Colonic mucosa (tissue), 4 donors: ENCODE measurements around the gene ARHGAP15. TPM values are rescaled to one million over a fixed set of nuclear protein-coding genes. Genes with fewer than 3 reads are reported as not detected.

Experiments
- DNase-seq: peaks from one replicate; pipeline ENCODE4 v3.0.0-alpha.2; 2020
- H3K27ac ChIP-seq: fragments of 200-600 bp; one replicate; pipeline ENCODE4 v1.8.0; 2021
- H3K27me3 ChIP-seq: fragments of 200-600 bp; one replicate; pipeline ENCODE4 v1.8.0; 2021
- H3K36me3 ChIP-seq: fragments of 200-600 bp; one replicate; pipeline ENCODE4 v1.8.0; 2021
- H3K4me1 ChIP-seq: fragments of 200-600 bp; one replicate; pipeline ENCODE4 v1.8.0; 2021; ENCODE audit warnings: mild to moderate bottlenecking
- H3K4me3 ChIP-seq: fragments of 200-600 bp; one replicate; pipeline ENCODE4 v1.8.0; 2021
- H3K9ac ChIP-seq, 2 donors: one replicate each; pipeline ENCODE4 v1.7.0; 2013; ENCODE audit warnings: control low read depth in 2 of 2, low read depth in 2 of 2, low read length in 2 of 2
- H3K9me3 ChIP-seq: fragments of 200-600 bp; one replicate; pipeline ENCODE4 v1.8.0; 2021
- intact Hi-C: fragments of 100-400 bp; cut with DNase I; formaldehyde crosslinking; loops from one replicate; pipeline ENCODE4 v1.14.1; 2022
- total RNA-seq, 2 donors: library from RNA; stranded (reverse); fragmentation: NEBNext Ultra II Directional in 1 of 2; extraction: Animal tissue kit (Norgen Biotek cat#: 25700) in 1 of 2; gene quantifications; one replicate each; pipeline ENCODE4 v1.2.1, GENCODE V29; 2021
- TF ChIP-seq, protein P1 (sequence below): fragments of 200-600 bp; IDR thresholded peaks from one replicate; pipeline ENCODE4 v1.8.0; 2022; ENCODE audit warnings: antibody characterized with exemption, mild to moderate bottlenecking
- donor health status: healthy.
- donor health status: DM: no; HTN: no; CAD: no.
- donor health status: DM: no; HTN: no; CAD: no.

ARHGAP15 gene
- total RNA-seq, 2 donors from 2014 or later = 1.6 to 3.7 TPM

DNA sequence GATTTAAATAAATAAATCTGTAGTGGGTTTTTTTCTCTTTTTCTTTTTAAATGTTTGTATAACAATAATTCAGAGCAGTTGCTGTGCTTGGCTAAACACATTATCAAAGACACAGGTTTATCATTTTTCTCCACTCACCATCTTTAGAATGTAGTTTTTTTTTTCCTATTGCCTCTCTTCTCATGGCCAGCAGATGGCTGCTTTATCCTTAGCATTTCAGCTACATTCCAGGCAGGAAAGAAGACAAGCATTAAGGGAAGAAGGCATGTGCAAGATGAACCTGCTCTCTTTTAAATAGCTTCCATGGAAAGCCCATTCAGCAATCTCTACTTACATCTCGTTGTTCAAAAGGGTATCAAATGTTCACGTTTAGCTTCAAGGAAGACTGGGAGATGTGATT, 42.6 kb downstream of the ARHGAP15 start:
- no peak overlapping the region for H3K9ac ChIP-seq
- H3K36me3 ChIP-seq = no peaks in the 10 kb centered on the region
- intact Hi-C loops = no loop called here

DNA sequence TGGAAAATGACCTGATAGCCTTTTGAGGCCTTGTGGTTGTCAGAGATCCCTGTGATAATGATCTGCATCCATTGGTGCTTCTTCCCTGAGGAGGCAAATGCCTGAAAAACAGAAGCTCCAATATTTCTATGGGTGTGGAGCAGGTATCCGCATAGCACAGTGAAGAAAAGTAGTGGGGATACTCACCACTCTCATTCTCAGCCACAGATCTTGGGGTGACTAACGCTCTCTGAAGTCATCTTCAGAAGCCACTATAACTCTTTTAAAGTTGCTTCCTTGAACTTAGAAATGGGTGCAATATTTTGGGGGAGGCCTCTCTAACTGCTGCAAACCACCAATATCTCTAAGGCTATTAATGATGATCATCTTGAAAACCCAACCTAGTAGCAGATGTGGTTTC, 46.2 kb downstream of the ARHGAP15 start:
- DNase-seq = no peak
- intact Hi-C loops = no loop called here
- TF ChIP-seq, protein P1, sequence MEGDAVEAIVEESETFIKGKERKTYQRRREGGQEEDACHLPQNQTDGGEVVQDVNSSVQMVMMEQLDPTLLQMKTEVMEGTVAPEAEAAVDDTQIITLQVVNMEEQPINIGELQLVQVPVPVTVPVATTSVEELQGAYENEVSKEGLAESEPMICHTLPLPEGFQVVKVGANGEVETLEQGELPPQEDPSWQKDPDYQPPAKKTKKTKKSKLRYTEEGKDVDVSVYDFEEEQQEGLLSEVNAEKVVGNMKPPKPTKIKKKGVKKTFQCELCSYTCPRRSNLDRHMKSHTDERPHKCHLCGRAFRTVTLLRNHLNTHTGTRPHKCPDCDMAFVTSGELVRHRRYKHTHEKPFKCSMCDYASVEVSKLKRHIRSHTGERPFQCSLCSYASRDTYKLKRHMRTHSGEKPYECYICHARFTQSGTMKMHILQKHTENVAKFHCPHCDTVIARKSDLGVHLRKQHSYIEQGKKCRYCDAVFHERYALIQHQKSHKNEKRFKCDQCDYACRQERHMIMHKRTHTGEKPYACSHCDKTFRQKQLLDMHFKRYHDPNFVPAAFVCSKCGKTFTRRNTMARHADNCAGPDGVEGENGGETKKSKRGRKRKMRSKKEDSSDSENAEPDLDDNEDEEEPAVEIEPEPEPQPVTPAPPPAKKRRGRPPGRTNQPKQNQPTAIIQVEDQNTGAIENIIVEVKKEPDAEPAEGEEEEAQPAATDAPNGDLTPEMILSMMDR = no peak

More for the DNA sequence above, 42.6 kb downstream of the ARHGAP15 start:
- no peaks in the 10 kb centered on the region for H3K9me3 ChIP-seq
- H3K27ac ChIP-seq = no peak overlapping the region
- TF ChIP-seq, protein P1 = no peak
- H3K4me1 ChIP-seq = no peaks in the 10 kb centered on the region
- H3K27me3 ChIP-seq = no peaks in the 10 kb centered on the region
- no peak for DNase-seq
- no peak overlapping the region for H3K4me3 ChIP-seq

DNA sequence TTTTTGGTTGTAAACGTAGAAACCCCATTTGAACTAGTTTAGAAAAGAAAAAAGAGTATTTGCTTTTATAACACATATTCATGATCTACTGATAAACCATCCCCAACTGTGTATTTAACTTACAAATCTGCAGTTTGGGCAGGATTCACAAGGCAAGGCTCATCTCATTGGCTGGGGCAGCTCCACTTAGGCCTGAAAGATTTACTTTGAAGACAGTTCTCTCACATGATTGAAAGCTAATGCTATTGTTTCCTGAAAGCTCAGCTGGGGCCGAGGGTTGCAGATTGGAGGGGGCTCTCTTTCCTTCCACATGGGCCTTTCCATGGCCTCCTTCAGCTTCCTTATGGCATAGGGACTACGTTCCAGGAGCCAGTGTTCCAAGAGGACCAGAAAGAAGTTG, 47.4 kb downstream of the ARHGAP15 start:
- no peaks in the 10 kb centered on the region for H3K9me3 ChIP-seq
- intact Hi-C loops = no loop called here

More for the DNA sequence above, 46.2 kb downstream of the ARHGAP15 start:
- no peak overlapping the region for H3K4me3 ChIP-seq
- H3K4me1 ChIP-seq = no peaks in the 10 kb centered on the region
- H3K9ac ChIP-seq = no peak overlapping the region
- H3K9me3 ChIP-seq = no peaks in the 10 kb centered on the region
- no peaks in the 10 kb centered on the region for H3K36me3 ChIP-seq
- no peaks in the 10 kb centered on the region for H3K27me3 ChIP-seq
- H3K27ac ChIP-seq = no peak overlapping the region

DNA sequence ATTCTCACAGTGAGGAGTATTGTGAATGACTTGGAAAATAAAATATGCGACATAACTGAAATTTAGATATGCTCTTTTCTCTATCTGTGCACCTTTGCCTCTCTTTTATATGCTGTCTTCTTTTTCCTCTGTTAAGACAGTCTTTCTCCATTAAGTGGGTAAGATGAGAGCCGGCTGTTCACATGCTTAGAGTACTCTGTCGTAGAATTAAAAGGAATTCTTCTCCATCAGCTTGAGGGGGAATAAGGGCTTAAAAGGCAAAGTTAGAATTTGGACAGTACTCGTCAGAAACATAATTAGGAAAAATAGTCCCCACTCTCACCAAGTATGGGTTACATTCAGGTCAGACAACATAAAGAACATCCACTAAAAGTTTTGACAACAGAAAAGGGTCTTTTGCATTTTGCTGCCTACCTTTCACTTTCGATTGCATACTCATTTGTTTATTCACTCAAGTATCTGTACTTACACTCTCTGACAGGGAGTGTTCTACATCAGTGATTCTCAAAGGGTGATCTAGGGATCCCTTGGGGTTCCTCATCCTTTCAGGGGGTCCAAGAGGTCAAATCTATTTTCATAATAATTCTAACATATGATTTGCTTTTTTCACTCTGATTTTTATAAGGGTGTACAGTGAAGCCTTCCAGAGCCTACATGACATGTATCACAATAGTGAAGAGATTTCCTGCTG, 48.0 kb downstream of the ARHGAP15 start:
- Histone ChIP-seq H3K36me3 (no peaks in the 10 kb centered on the region), H3K4me3 (no peak overlapping the region), H3K9me3 (no peaks in the 10 kb centered on the region), H3K9ac (peak overlapping the region; percentile 15 to 20), H3K4me1 (no peaks in the 10 kb centered on the region), H3K27ac (peak overlapping the region; percentile 30), H3K27me3 (no peaks in the 10 kb centered on the region)
- intact Hi-C loops = no loop called here
- no peak for DNase-seq
- TF ChIP-seq, protein P1 = no peak

More for the DNA sequence above, 47.4 kb downstream of the ARHGAP15 start:
- Histone ChIP-seq H3K4me3 (no peak overlapping the region), H3K27ac (no peak overlapping the region), H3K36me3 (no peaks in the 10 kb centered on the region), H3K27me3 (no peaks in the 10 kb centered on the region), H3K9ac (peak overlapping the region in 1 of 2 donors; percentile 15), H3K4me1 (no peaks in the 10 kb centered on the region)
- DNase-seq = no peak
- TF ChIP-seq, protein P1 = no peak

DNA sequence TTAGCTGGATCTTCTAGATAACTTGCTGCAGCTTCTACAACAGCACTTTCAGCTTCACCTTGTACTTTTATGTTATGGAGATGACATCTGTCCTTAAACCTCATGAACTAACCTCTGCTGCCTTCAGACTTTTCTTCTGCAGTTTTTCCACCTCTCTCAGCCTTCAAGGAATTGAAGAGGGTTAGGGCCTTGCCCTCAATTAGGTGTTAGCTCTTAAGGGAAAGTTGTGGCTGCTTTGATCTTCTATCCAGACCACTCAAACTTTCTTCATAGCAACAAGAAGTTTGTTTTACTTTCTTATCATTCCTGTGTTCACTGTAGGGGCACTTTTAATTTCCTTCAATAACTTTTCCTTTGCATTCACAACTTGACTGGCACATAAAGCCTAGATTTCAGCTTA, 52.3 kb downstream of the ARHGAP15 start:
- H3K4me3 ChIP-seq = no peak overlapping the region
- H3K27me3 ChIP-seq = no peaks in the 10 kb centered on the region
- intact Hi-C loops = no loop called here
- no peak overlapping the region for H3K9ac ChIP-seq
- H3K27ac ChIP-seq = no peak overlapping the region
- DNase-seq = no peak
- H3K36me3 ChIP-seq = no peaks in the 10 kb centered on the region
- no peaks in the 10 kb centered on the region for H3K4me1 ChIP-seq
- TF ChIP-seq, protein P1 = no peak
- no peaks in the 10 kb centered on the region for H3K9me3 ChIP-seq
